HG02970 (cell line): ENCODE results near the gene MET.

Experiments
- ATAC-seq: cut with Tn5 transposase; IDR thresholded peaks from one replicate; pipeline ENCODE4 v1.9.1; 2021; ENCODE audit warnings: mild to moderate bottlenecking, moderate library complexity, moderate number of reproducible peaks; ENCODE audit not compliant: unreplicated experiment, low FRiP score

Gene MET

GRCh38 chr7:116661865-116662264 is 10.1 kb upstream of the MET start:
- no peak for ATAC-seq

GRCh38 chr7:116663744-116664143 is 8.3 kb upstream of the MET start:
- ATAC-seq, result no peak

- no peak for ATAC-seq
Measured at GRCh38 chr7:116665332-116665996, 6.5 kb upstream of the MET start.

- ATAC-seq, result no peak
Measured at GRCh38 chr7:116669769-116670168, 2.2 kb upstream of the MET start.

- ATAC-seq, result no peak
Measured at GRCh38 chr7:116670409-116671015, 1.5 kb upstream of the MET start.

- ATAC-seq, result no peak
Measured at GRCh38 chr7:116671111-116671510, 885 bp upstream of the MET start.

- ATAC-seq, result no peak
Measured at GRCh38 chr7:116672596-116673456, 830 bp downstream of the MET start.

- ATAC-seq, result no peak
Measured at GRCh38 chr7:116673457-116673865, 1.5 kb downstream of the MET start.

- no peak for ATAC-seq
Measured at GRCh38 chr7:116674508-116675173, 2.6 kb downstream of the MET start.

- no peak for ATAC-seq
Measured at GRCh38 chr7:116675812-116676355, 3.9 kb downstream of the MET start.

- no peak for ATAC-seq
Measured at GRCh38 chr7:116678780-116679179, 6.8 kb downstream of the MET start.

GRCh38 chr7:116679500-116679899 is 7.5 kb downstream of the MET start:
- ATAC-seq, result no peak

GRCh38 chr7:116683786-116684185 is 11.8 kb downstream of the MET start:
- ATAC-seq, result peak; percentile 100

GRCh38 chr7:116686033-116686432 is 14.0 kb downstream of the MET start:
- no peak for ATAC-seq

- no peak for ATAC-seq
Measured at GRCh38 chr7:116686812-116687419, 14.9 kb downstream of the MET start.

GRCh38 chr7:116687801-116688201 is 15.8 kb downstream of the MET start:
- no peak for ATAC-seq

GRCh38 chr7:116689790-116690259 is 17.8 kb downstream of the MET start:
- no peak for ATAC-seq

- no peak for ATAC-seq
Measured at GRCh38 chr7:116691664-116692063, 19.7 kb downstream of the MET start.

- no peak for ATAC-seq
Measured at GRCh38 chr7:116692401-116693308, 20.7 kb downstream of the MET start.
